NCI-H1417 treated with DMSO at 0.1 percent for 48 hours (cell line): Measurements from ENCODE around the gene DNASE1L3.
"Not testable (repeated sequence)": the region's sequence is repeated elsewhere in the genome, so short reads cannot be mapped to it uniquely, and the experiment has no call there.

Experiments
- DNase-seq: peaks from one replicate; lab custom pipeline; 2025; lab: John Stamatoyannopoulos, UW

Gene DNASE1L3

DNA sequence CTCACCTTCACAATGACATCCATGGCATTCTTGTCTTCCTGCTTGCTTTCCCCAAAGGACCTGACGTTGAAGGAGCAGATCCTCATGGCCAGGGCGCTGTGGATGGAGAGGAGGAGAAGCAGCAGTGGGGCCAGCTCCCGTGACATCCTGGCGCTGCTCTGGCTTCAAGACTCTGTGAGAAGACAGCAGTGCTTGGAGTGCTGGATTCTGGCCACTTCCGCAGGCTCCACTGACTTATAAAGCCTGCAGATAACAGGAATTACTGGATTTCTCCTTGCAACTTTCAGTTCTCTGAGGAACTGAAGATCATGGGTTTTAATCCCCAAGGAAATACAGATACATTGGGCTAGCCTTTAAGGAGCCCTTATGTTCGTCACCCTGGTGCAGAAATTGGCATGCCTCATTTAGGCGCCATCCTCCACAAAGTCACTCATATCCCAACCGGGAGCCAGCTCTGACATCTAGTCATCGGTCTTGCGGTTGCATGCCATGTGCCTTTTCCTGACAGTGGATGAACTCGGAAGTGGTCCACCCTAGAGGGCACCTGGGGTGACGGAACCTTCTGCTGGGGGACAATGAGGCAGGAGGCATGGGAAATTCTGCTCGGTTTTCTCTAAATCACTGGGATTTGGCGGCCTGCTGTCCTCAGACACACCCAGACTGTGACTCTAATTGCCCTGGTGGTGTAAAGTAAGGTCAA lies at the start of gene DNASE1L3:
DNASE1L3 (minus strand) TSS at position 212 of the 700 bp plus-strand sequence; CDS start at position 146, 66 bp downstream.
- DNase-seq, result no peak

- no peak for DNase-seq
Observed at GRCh38 chr3:58260261-58260731, 49.5 kb upstream of the DNASE1L3 start.

DNA sequence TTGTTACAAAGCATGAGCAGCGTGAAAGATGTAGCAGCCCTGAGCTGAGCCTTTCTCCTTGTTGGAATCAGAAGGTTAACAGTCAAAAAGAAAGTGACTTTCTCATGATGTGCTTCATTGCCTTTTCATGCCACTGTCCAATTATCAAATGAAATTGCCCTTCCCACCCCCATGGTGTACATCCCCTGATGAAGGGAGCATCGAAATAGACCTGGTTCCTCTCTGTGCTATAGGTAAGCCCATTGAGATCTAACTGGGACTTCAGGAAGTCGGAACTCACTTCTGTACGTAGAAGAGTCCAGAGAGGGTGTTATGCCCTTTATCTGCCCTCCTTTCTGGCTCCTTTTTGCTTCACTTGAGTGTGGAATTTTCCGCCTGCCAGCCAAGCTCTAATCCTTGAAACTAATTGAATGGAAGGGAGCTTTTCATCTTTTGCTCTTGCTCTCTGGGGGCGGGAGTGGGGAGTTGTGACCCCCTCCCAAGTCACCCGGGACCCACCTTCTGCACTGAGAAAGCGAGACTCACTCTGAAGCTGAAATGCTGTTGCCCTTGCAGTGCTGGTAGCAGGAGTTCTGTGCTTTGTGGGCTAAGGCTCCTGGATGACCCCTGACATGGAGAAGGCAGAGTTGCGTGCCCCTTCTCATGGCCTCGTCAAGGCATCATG lies 47.8 kb upstream of the DNASE1L3 start:
- no peak for DNase-seq

DNA sequence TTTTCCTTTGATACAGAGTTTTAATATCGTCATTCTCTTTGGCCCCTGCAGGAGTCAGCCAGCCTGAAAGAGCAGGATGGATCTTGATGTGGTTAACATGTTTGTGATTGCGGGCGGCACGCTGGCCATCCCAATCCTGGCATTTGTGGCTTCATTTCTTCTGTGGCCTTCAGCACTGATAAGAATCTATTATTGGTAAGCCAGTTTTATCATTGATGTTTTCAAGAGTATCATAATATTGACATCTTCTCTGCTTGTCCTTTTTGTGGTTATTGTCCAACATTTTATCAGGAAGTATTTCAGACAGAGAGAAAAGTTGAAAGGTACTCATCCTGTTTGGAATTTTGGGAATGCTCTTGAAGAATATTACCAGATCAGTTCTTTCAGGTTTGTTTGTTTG lies 45.7 kb upstream of the DNASE1L3 start:
- DNase-seq, result no peak

GRCh38 chr3:58256061-58256460 lies 45.3 kb upstream of the DNASE1L3 start:
- no peak for DNase-seq

- DNase-seq, result no peak
Observed at GRCh38 chr3:58254144-58254543, 43.4 kb upstream of the DNASE1L3 start.

GRCh38 chr3:58251631-58252035 lies 40.9 kb upstream of the DNASE1L3 start:
- DNase-seq, result no peak

DNA sequence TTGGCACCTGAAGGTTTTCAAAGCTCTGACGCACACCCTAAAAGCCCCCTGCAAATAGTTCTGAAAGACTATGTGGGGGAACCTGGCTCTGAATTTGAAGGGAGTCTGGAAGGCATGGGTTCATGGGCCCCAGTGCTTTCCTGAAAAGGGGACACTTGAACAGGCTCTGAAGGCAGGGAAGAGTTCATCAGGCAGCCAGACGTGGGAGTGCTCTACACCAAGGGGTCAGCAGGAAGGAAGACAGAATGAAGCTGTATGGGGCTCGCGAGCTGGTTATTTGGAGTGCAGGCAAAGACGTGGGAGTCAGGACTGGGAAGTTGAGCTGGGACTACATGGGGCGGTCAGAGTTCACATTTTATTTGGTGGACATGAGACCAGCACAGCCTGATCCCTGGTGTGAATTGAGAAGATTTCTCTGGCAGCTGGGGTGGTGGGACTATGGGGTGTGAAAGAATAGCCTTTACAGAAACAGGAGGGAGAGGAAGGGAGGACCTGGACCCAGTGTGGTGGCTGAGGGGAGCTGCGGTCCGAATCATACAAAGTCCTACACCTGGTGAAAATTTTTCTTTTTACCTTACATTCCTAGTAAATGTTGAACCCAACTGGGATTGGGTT lies 39.4 kb upstream of the DNASE1L3 start:
- DNase-seq, result no peak

- no peak for DNase-seq
Observed at GRCh38 chr3:58249358-58250092, 38.8 kb upstream of the DNASE1L3 start.

DNA sequence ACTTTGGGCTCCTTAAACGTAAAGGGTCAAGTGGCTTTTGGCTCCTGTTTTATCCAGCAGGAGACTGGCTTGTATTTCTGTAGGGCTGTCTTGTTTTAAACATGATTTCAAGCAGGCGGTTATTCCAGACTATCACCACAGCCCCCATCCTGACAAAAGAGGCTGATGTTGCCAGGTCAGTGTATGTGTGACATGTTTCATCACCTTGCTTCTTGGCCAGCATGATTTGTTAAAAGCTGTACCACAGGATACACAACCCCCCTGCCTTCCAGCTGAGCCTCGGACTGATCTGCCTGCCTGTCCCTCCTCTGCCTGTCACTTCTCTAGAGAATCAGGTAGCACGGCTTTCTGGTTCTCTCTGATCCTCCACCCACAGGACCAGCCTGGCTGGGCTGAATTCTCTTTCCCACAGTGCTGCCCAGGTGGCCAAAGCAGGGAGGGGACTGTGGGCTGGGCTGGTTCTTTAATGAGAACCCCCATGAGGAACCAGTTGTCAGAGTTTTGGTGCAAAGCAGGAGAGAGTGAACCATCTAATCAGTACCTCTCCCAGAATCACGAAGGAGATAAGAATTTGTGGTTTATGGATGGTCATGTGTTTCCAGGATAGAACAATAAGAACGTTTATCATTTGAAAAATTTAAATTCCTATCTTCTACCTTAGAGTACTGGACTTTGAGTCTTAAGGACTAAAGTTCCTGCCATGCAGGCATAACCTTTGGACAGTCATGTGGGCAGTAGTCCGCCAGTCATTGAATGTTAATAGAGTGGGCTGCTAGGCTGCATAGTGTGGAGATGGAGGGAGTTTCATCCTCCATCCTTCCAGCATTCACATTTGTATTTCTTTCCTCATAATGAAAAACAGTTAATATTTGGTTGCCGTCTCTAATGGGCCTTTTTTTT lies 35.6 kb upstream of the DNASE1L3 start:
- no peak for DNase-seq

GRCh38 chr3:58243976-58244585 lies 33.3 kb upstream of the DNASE1L3 start:
- no peak for DNase-seq

DNA sequence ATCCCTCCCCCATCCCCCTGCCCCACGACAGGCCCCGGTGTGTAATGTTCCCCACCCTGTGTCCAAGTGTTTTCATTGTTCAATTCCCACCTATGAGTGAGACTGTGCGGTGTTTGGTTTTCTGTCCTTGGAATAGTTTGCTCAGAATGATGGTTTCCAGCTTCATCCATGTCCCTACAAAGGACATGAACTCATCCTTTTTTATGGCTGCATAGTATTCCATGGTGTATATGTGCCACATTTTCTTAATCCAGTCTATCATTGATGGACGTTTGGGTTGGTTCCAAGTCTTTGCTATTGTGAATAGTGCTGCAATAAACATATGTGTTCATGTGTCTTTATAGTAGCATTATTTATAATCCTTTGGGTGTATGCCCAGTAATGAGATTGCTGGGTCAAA lies 32.1 kb upstream of the DNASE1L3 start:
- DNase-seq, result not testable (repeated sequence)

GRCh38 chr3:58242340-58242739 lies 31.6 kb upstream of the DNASE1L3 start:
- no peak for DNase-seq

DNA sequence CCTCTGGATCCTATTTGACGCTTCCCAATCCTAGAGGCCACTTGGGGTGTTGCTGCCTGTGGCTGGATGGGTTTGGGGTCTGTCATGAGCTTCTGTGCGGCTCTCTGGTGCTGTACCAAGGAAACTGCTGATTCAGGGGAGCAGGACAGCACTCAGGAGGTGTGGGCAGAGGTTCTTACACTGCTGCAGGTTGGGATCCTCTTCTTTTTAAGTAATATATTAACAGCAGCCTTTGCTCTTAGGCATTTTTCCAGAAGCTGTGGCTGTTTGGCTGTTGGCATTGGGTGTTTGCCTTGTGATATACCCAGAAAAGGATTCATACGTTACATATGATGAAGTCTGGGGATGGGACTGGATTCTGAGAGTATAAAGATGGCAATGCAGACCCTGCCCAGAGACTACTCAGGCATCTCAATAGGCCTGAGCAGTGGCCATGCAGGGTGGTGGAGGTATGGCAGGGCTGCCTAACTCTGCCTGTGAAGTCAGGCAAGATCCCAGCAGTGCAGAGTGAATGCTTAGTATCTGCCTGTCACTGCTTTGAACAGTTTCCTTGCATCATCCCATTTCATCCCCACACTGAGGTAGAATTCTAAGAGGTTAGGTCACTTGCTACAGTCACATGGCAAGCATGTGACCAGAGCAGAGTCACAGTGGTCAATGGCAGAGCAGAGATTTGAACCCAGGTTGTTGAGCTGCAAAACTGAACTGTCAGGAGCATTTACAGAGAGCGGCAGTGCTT lies 30.7 kb upstream of the DNASE1L3 start:
- DNase-seq, result no peak

DNA sequence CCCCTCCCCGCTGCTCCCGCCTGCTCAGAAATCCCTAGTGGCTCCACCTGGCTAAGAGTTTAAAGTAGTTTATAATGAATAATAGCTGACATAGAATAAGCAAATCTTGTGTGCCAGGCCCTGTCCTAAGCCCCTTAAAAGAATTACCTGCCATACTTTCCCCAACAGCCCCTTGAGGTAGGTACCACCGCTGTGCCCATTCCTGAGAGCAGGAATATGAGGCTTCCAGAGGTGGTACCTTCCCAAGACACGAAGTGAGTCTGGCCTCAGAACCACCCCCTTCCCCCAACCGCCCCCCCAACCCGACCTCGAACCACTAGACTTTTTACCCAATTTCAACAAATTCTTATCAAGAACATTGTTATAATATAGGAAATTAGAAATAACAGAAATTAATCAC lies 28.1 kb upstream of the DNASE1L3 start:
- DNase-seq, result no peak

GRCh38 chr3:58237941-58238681 lies 27.3 kb upstream of the DNASE1L3 start:
- no peak for DNase-seq

DNA sequence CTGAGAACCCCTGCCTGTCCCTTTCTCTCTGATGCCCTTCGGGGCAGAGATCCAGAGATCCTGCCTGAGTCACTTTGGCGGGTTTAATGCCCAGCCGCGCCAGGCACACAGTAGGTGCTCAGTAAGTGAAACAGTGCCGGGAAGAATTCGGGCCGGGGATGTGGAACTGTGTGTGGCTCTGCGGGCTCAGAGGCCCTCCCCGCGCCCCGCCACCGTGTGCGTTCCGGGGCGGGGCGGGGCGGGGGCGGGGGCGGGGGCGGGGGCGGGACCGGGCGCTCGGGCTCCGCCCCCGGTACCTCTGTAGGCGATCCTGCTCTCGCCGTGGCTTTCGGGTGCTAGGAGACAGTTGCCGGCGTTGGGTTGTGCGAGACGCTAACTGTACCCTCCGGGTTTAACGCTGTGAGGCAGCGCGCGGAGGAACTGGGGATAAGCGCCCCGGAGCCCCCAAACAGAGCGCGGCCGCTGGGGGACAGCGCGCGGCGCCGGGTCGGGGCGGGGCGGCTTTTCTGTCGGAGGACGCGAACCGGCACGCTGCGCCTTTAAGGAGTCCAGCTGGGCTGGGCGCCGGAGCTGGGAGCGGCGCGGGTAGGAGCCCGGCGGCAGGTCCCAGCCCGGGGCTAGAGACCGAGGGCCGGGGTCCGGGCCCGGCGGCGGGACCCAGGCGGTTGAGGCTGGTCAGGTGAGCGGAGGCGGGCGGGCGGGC lies 26.6 kb upstream of the DNASE1L3 start, which contains the start of gene ABHD6:
ABHD6 (plus strand) TSS at position 555 of the 703 bp plus-strand sequence. CDS start 18,795 bp downstream, outside the sequence.
- DNase-seq, result no peak

DNA sequence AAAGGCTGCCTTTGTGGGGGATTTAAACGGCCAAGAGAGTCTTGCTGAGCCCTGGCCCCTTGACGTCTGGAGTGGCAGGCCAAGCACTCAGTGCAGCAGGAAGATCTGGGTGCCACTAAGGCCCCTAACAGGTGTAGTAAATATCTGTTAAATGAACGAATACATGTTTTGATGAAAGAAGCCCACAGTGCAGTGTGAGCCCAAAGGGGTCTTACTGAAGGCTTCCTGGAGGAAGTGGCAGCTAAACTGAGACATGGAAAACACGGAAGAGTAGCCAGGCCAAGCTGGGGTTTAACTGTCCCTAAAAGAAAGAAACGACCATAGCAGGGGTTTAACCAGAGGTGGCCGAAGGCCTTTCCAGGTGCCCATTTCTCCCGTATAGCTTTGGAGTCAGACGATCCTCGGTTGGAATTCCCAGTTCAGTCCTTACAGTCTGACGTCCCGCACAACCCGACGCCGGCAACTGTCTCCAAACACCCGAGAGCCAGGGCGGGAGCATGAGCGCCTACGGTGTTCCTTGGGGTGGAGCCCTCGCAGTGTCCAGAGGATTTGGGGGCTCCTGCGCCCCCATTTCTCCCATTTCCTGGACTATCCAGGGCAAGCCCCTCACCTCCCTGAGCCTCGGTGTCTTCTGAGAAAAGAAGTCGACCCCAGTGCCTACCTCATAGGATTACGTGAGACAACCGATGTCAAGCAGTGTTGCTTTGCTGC lies 25.9 kb upstream of the DNASE1L3 start:
- no peak for DNase-seq
